ENCODE measurements around the gene TANC1. TPM values are rescaled to one million over a fixed set of nuclear protein-coding genes. Genes with fewer than 3 reads are reported as not detected.

TANC1 gene
- total and polyA plus RNA-seq, 12 donors, result 17.8 to 90.5 (median 70.0) TPM

GRCh38 chr2:158923641-158924040 is 44.8 kb upstream of the TANC1 start:
- no peaks in the 10 kb centered on the region for H3K27me3 ChIP-seq
- no peak overlapping the region for H3K4me3 ChIP-seq
- 88 to 90% methylated on average over 1 of the region's 1 CpG for WGBS, 2 donors
- DNase-seq (no peak), ATAC-seq (no peak)
- TF ChIP-seq CTCF (IDR thresholded peaks at IDR 0.05), result no peak
- H3K27ac ChIP-seq, result no peak overlapping the region
- no peaks in the 10 kb centered on the region for H3K4me1 ChIP-seq
- H3K36me3 ChIP-seq, result no peaks in the 10 kb centered on the region
- H3K9me3 ChIP-seq, result peaks cover 0 to 10% (median 5%) of the 10 kb centered on the region in 11 donors
- intact Hi-C loops (cut with DNase I), result no loop called here

- no peaks in the 10 kb centered on the region for H3K27me3 ChIP-seq
- peaks cover 0 to 19% (median 5%) of the 10 kb centered on the region in 11 donors for H3K9me3 ChIP-seq
- peaks cover 0 to 2% (median 0%) of the 10 kb centered on the region in 9 donors for H3K4me1 ChIP-seq
- ATAC-seq (no peak), DNase-seq (no peak)
- no peak for TF ChIP-seq CTCF (IDR thresholded peaks at IDR 0.05)
- H3K36me3 ChIP-seq, result no peaks in the 10 kb centered on the region
- intact Hi-C loops (cut with DNase I), result no loop called here
- no peak overlapping the region for H3K4me3 ChIP-seq
- WGBS, 2 donors, result 84 to 87% methylated on average over 6 of the region's 8 CpGs
- H3K27ac ChIP-seq, result no peak overlapping the region
These were observed 41.9 kb upstream of the TANC1 start for GRCh38 chr2:158926478-158926948.

GRCh38 chr2:158928515-158928914 is 39.9 kb upstream of the TANC1 start:
- no peak overlapping the region for H3K27ac ChIP-seq
- no peak overlapping the region for H3K4me3 ChIP-seq
- WGBS, 2 donors, result 95 to 100% methylated on average over 2 of the region's 2 CpGs
- ATAC-seq (no peak), DNase-seq (no peak)
- H3K9me3 ChIP-seq, result peaks cover 0 to 19% (median 5%) of the 10 kb centered on the region in 11 donors
- intact Hi-C loops (cut with DNase I), result no loop called here
- no peak for TF ChIP-seq CTCF (IDR thresholded peaks at IDR 0.05)
- H3K36me3 ChIP-seq, result no peaks in the 10 kb centered on the region
- no peaks in the 10 kb centered on the region for H3K27me3 ChIP-seq
- peaks cover 0 to 9% (median 0%) of the 10 kb centered on the region in 9 donors for H3K4me1 ChIP-seq

GRCh38 chr2:158928965-158929364 is 39.5 kb upstream of the TANC1 start:
- no peak for DNase-seq
- H3K27ac ChIP-seq, result no peak overlapping the region
- peaks cover 0 to 19% (median 5%) of the 10 kb centered on the region in 11 donors for H3K9me3 ChIP-seq
- H3K4me1 ChIP-seq, result peaks cover 0 to 9% (median 0%) of the 10 kb centered on the region in 9 donors
- no peak overlapping the region for H3K4me3 ChIP-seq
- H3K27me3 ChIP-seq, result no peaks in the 10 kb centered on the region
- no peak for ATAC-seq
- H3K36me3 ChIP-seq, result no peaks in the 10 kb centered on the region
- no peak for TF ChIP-seq CTCF (IDR thresholded peaks at IDR 0.05)
- intact Hi-C loops (cut with DNase I), result no loop called here
